Neutrophil (primary cell): ENCODE results near the gene CSF1.

ENCODE experiments used
- H3K27ac ChIP-seq: fragments of 200-600 bp; sonication (generic); 2 replicates; pipeline ENCODE4 v1.5.1; 2016; ENCODE audit warnings: mild to moderate bottlenecking, moderate library complexity
- H3K27me3 ChIP-seq: fragments of 200-600 bp; sonication (generic); 2 replicates; pipeline ENCODE4 v1.6.0; 2016; ENCODE audit warnings: mild to moderate bottlenecking
- H3K36me3 ChIP-seq: fragments of 200-600 bp; sonication (generic); 2 replicates; pipeline ENCODE4 v1.5.1; 2017
- H3K4me1 ChIP-seq, 2 experiments: fragments of 200-600 bp in 1 of 2; sonication (generic) in 1 of 2; 1 replicate in 1 of 2; 2 replicates in 1 of 2; pipeline versions ENCODE4 v1.5.1 to v1.6.1; 2013 to 2016; ENCODE audit warnings: low read depth in 1 of 2, low read length in 1 of 2, mild to moderate bottlenecking in 1 of 2, moderate library complexity in 1 of 2; ENCODE audit not compliant: control insufficient read depth in 1 of 2, insufficient read depth in 1 of 2
- H3K4me3 ChIP-seq, 2 experiments: fragments of 200-600 bp in 1 of 2; sonication (generic) in 1 of 2; 1 replicate in 1 of 2; 2 replicates in 1 of 2; pipeline ENCODE4 v1.5.1; 2013 to 2016; ENCODE audit warnings: low read depth in 1 of 2, low read length in 1 of 2, mild to moderate bottlenecking in 1 of 2, moderate library complexity in 1 of 2
- H3K9me3 ChIP-seq: fragments of 200-600 bp; sonication (generic); 2 replicates; pipeline ENCODE4 v1.5.1; 2016
- TF ChIP-seq, protein P1 (sequence below): fragments of 200-600 bp; sonication (generic); IDR thresholded peaks from 2 replicates; pipeline ENCODE4 v1.5.1; 2016; ENCODE audit warnings: antibody characterized with exemption

Gene CSF1

DNA sequence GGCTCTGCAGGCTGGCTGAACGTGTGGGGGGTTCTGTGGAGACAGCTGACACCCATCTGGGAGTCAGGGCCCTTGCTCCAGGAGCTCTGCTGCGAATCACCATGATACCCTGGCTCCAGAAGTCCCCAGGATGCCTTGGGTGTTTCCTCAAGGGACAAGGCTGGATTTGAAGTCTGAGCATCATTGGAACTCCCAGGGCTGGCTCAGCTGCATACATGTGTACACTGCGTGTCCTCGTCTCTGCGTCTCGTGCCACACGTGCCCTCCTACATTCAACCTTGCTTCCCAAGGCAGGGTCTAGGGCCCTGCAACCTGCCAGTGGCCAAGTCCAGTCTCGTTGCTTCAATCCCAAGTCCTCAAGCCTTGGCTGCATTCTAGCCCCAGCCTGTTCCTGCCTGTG, 11.7 kb downstream of the CSF1 start:
- Histone ChIP-seq H3K27me3 (no peaks in the 10 kb centered on the region), H3K36me3 (peaks cover 79% of the 10 kb centered on the region), H3K9me3 (no peaks in the 10 kb centered on the region), H3K4me3 (no peak overlapping the region), H3K4me1 (no peaks in the 10 kb centered on the region), H3K27ac (no peak overlapping the region)
- TF ChIP-seq, protein P1, sequence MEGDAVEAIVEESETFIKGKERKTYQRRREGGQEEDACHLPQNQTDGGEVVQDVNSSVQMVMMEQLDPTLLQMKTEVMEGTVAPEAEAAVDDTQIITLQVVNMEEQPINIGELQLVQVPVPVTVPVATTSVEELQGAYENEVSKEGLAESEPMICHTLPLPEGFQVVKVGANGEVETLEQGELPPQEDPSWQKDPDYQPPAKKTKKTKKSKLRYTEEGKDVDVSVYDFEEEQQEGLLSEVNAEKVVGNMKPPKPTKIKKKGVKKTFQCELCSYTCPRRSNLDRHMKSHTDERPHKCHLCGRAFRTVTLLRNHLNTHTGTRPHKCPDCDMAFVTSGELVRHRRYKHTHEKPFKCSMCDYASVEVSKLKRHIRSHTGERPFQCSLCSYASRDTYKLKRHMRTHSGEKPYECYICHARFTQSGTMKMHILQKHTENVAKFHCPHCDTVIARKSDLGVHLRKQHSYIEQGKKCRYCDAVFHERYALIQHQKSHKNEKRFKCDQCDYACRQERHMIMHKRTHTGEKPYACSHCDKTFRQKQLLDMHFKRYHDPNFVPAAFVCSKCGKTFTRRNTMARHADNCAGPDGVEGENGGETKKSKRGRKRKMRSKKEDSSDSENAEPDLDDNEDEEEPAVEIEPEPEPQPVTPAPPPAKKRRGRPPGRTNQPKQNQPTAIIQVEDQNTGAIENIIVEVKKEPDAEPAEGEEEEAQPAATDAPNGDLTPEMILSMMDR, result no peak

DNA sequence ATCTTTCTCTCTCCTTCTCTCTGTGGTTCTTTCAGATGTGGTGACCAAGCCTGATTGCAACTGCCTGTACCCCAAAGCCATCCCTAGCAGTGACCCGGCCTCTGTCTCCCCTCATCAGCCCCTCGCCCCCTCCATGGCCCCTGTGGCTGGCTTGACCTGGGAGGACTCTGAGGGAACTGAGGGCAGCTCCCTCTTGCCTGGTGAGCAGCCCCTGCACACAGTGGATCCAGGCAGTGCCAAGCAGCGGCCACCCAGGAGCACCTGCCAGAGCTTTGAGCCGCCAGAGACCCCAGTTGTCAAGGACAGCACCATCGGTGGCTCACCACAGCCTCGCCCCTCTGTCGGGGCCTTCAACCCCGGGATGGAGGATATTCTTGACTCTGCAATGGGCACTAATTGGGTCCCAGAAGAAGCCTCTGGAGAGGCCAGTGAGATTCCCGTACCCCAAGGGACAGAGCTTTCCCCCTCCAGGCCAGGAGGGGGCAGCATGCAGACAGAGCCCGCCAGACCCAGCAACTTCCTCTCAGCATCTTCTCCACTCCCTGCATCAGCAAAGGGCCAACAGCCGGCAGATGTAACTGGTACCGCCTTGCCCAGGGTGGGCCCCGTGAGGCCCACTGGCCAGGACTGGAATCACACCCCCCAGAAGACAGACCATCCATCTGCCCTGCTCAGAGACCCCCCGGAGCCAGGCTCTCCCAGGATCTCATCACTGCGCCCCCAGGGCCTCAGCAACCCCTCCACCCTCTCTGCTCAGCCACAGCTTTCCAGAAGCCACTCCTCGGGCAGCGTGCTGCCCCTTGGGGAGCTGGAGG, 12.7 kb downstream of the CSF1 start:
- H3K27ac ChIP-seq, result no peak overlapping the region

DNA sequence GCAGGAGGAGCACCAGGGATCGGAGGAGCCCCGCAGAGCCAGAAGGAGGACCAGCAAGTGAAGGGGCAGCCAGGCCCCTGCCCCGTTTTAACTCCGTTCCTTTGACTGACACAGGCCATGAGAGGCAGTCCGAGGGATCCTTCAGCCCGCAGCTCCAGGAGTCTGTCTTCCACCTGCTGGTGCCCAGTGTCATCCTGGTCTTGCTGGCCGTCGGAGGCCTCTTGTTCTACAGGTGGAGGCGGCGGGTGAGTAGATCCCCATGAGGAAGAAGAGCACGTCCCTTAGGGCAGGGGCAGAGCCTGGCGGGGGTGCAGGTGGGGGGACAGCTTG, 13.3 kb downstream of the CSF1 start:
- H3K4me1 ChIP-seq, result no peaks in the 10 kb centered on the region
- H3K9me3 ChIP-seq, result no peaks in the 10 kb centered on the region
- H3K27ac ChIP-seq, result no peak overlapping the region
- no peaks in the 10 kb centered on the region for H3K27me3 ChIP-seq
- TF ChIP-seq, protein P1, result no peak
- peaks cover 76% of the 10 kb centered on the region for H3K36me3 ChIP-seq
- no peak overlapping the region for H3K4me3 ChIP-seq

More for the DNA sequence above, 12.7 kb downstream of the CSF1 start:
- Histone ChIP-seq H3K36me3 (peaks cover 72% of the 10 kb centered on the region), H3K9me3 (no peaks in the 10 kb centered on the region), H3K27me3 (no peaks in the 10 kb centered on the region), H3K4me3 (no peak overlapping the region), H3K4me1 (no peaks in the 10 kb centered on the region)
- TF ChIP-seq, protein P1, result no peak

DNA sequence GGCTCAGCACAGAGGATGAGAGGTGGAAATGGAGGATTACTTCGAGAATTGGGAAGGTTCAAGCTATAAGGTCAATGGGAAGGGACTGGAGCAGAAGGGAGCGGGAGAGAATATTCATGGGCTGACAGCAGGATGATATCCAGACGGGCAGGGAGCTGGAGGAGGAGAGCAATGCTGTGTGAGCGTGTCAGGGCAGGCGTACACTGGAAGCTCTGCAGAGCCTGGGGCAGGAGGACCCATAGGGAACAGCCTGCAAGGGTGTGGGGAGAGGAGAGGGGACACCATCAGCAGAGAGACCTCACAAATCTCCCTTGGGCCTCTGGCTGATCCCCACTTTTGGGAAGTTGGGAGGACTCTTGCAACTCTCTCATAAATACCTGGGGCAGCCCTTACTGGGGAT, 13.7 kb downstream of the CSF1 start:
- Histone ChIP-seq H3K4me1 (no peaks in the 10 kb centered on the region), H3K36me3 (peaks cover 76% of the 10 kb centered on the region), H3K4me3 (no peak overlapping the region), H3K9me3 (no peaks in the 10 kb centered on the region), H3K27me3 (no peaks in the 10 kb centered on the region), H3K27ac (no peak overlapping the region)
- TF ChIP-seq, protein P1, result no peak

DNA sequence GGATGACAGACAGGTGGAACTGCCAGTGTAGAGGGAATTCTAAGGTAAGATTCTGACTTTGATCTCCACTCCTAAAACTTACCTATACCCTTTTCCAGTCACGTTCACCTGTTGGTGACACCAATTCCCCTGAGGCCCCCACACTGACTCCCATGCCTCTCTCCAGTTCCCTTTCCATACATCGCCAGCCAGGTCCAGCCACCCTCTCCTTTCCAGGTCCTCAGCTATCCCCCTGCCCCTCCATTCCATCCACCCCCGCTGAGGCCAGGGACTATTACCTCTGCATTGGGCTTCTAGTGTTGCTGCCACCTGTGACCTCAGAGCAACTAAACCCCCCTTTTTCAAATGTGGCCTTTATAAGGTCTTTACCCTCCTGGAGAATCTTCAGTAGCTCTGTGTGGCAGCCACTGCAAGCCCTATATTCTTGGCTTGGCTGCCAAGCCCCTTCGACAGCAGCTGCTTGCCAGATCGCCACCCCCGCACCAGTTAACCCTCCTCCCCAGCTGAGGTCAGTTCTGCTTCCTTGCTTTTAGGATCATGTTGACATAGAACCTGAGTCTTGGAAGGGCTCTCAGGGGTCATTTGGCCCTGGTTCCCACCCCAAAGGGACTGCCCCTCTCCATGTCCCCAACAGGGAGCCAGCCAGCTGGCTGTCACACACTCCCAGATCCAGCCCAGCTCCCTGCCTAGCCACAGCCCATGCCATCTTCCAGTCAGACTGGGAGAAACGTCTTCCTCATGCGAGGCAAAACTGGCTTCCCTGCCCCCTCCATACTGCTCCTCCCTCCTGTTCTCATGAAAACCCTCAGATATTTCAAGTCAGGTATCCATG, 14.7 kb downstream of the CSF1 start:
- H3K27me3 ChIP-seq, result no peaks in the 10 kb centered on the region
- H3K4me3 ChIP-seq, result no peak overlapping the region
- TF ChIP-seq, protein P1, result no peak
- no peak overlapping the region for H3K27ac ChIP-seq
- H3K36me3 ChIP-seq, result peaks cover 78% of the 10 kb centered on the region
- no peaks in the 10 kb centered on the region for H3K4me1 ChIP-seq
- no peaks in the 10 kb centered on the region for H3K9me3 ChIP-seq
